GM12874 (cell line): ENCODE measurements around the gene PLPPR4.

Source experiments
- TF ChIP-seq, protein P1 (sequence below): IDR thresholded peaks from 2 replicates; pipeline ENCODE4 v1.5.1; 2011; ENCODE audit warnings: low read depth, mild to moderate bottlenecking, control low read depth, low read length, moderate library complexity; ENCODE audit not compliant: insufficient read depth

Gene PLPPR4

DNA sequence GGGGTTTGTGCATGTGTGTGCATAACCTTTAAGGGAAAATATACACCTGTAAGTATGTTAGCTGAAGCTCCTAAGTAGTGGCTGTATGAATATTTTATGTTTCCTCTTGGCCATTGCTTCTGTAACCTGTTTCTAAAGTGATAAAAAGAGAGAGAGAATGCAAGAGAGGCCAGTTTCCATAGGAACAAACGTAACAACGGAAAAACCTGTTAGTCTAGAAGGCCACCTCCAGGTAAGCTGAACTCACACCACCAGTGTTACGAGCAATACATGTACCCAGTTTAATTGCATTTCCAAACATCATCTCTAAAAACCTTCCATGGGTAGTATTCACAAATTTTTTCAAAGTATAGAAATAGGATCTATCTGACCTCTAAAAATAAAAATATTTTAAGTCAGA is 63.1 kb downstream of the PLPPR4 start:
- TF ChIP-seq, protein P1, sequence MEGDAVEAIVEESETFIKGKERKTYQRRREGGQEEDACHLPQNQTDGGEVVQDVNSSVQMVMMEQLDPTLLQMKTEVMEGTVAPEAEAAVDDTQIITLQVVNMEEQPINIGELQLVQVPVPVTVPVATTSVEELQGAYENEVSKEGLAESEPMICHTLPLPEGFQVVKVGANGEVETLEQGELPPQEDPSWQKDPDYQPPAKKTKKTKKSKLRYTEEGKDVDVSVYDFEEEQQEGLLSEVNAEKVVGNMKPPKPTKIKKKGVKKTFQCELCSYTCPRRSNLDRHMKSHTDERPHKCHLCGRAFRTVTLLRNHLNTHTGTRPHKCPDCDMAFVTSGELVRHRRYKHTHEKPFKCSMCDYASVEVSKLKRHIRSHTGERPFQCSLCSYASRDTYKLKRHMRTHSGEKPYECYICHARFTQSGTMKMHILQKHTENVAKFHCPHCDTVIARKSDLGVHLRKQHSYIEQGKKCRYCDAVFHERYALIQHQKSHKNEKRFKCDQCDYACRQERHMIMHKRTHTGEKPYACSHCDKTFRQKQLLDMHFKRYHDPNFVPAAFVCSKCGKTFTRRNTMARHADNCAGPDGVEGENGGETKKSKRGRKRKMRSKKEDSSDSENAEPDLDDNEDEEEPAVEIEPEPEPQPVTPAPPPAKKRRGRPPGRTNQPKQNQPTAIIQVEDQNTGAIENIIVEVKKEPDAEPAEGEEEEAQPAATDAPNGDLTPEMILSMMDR = no peak

DNA sequence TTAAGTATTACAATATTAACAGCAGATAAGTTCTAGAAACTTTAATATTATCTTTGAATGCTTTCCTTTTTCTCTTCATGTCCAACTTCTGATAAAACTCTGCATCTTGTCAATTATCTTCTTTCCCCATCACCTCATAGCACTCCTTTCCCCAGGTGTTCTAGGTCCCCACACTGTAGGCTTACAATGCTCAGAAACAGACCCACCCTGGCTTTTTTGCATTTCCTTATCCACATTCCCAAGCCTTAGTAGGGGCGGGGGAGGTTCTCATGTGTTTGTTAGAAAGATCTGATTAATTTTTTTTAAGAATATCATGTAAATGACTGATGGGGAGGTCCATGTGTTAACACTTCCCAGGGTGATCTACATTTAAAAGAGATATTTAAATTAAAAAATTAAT is 63.9 kb downstream of the PLPPR4 start:
- TF ChIP-seq, protein P1 = no peak

DNA sequence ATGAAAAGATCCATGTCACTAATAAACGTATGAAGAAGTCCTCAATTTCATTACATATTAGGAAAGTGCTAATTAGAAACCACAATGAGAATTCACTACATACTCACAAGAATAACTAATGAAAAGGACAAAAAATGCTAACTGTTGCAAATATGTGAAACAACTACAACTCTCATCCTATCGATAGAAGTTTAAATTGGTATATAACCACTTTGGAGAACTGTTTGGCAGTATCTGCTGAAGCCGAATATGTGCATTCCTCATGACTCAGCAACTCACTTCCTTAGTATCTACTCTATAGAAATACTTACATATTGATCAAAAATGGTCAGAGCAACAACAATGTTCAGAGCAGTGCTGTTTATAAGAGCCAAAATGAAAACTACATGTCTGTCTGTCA is 66.8 kb downstream of the PLPPR4 start:
- TF ChIP-seq, protein P1 = no peak

DNA sequence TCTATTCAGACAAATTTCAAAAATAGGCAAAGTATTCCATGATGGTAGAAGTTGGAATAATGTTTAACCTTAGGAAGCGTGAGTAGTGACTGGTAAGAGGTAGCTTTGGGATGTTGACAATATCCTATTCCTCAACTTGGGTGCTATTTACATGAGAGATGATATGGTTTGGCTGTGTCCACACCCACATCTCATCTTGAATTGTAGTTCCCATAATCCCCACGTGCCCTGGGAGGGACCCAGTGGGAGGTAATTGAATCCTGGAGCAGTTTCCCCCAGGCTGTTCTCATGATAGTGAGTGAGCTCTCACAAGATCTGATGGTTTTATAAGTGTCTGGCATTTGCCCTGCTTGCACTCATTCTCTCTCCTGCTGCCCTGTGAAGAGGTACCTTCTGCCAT is 67.3 kb downstream of the PLPPR4 start:
- TF ChIP-seq, protein P1 = no peak

DNA sequence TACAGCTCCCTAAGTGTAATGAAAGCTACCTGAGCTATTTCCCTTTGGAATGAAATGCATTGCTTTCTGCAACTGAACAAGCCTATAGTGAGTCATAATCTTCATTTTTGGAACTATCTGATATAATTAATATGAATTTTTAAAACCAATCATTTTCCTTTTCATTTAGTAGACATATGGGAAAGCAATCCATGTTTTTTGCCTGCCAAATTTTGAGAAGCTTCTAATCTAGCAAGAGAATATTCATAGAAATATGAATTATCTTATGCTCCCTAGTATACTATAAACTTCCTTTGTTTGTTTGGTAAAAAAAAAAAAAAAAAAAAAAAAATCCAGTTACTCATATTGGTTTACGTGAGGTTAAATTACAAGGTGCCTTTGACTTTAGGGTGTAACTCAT is 68.3 kb downstream of the PLPPR4 start:
- TF ChIP-seq, protein P1 = no peak

DNA sequence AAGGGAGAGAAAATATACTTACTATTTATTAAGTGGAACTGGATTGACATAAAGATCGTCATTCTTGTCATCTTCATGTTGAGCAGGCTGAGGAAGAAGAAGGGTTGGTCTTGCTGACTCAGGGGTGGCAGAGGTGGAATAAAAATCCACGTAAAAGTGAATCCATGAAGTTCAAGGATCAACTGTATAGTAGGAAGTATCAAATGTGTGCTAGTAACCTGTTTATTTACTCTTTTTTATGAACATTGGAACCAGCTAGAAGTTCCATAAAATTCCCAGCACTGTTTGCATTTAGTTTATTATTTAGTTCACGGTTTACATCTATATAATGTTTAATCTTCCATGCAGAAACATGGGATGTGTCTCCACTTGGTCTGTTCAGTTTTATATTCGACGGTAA is 70.7 kb downstream of the PLPPR4 start:
- TF ChIP-seq, protein P1 = no peak

DNA sequence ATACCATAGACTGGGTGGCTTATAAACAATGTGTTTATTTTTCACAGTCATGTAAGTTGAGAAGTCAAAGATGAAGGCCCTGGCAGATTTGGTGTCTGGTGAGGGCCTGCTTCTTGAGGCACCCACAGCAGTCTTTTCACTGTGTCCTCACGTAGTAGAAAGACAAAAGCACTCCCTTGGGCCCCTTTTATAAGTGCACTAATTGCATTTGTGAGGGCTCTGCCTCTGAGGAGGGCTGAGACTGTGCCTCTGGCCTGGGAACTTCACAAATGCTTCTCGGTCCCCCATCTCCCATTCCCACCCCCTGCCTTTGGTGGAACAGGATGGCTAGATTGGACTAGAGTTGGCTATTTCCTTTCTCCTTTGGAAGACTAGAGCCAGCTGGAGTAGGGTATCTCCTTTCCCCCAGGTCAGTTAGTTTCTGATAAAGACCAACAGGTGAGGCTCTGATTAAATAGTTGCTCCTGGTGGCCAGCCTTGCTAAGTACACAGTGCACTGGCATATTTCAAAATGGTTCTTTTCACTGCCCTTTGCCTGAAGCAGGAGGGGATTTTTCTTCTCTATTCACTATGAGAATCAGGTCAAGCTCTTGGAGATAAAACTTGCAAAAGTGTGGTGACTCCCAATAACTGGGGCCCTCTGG is 82.9 kb downstream of the PLPPR4 start:
- TF ChIP-seq, protein P1 = no peak
